Peyer's patch (tissue), 4 donors: Measurements from ENCODE around the gene C1R. TPM values are rescaled to one million over a fixed set of nuclear protein-coding genes. Genes with fewer than 3 reads are reported as not detected.

ENCODE experiments used
- DNase-seq, 3 donors: peaks; one replicate each; pipeline ENCODE4 v3.0.0-alpha.2; 2017 to 2019
- H3K27ac ChIP-seq, 4 donors: fragments of 200-600 bp; sonication (generic); one replicate each; pipeline ENCODE4 v1.5.1; 2016 to 2019
- H3K27me3 ChIP-seq, 2 donors: fragments of 200-600 bp; sonication (generic); one replicate each; pipeline ENCODE4 v1.5.1; 2019
- H3K36me3 ChIP-seq, 3 donors: fragments of 200-600 bp; sonication (generic); one replicate each; pipeline ENCODE4 v1.5.1; 2016 to 2019
- H3K4me1 ChIP-seq, 4 donors: fragments of 200-600 bp; sonication (generic); one replicate each; pipeline ENCODE4 v1.5.1; 2016 to 2019
- H3K4me3 ChIP-seq, 4 donors: fragments of 200-600 bp; sonication (generic); 1 replicate in 3 of 4; 2 replicates in 1 of 4; pipeline ENCODE4 v1.5.1; 2016 to 2019; ENCODE audit warnings: mild to moderate bottlenecking in 1 of 4
- H3K9me3 ChIP-seq, 4 donors: fragments of 200-600 bp; sonication (generic); one replicate each; pipeline ENCODE4 v1.5.1; 2016 to 2019; ENCODE audit warnings: mild to moderate bottlenecking in 1 of 4
- CTCF ChIP-seq, 6 experiments: fragments of 450-650 bp in 4 of 6; fragments of 200-600 bp in 2 of 6; sonication (generic) in 1 of 6; IDR thresholded peaks; one replicate each; pipeline ENCODE4 v1.5.1; 2017 to 2019; ENCODE audit warnings: antibody characterized with exemption in 6 of 6, mild to moderate bottlenecking in 3 of 6, moderate library complexity in 1 of 6
- POLR2A ChIP-seq, 2 donors: fragments of 450-650 bp; IDR thresholded peaks; one replicate each; pipeline ENCODE4 v1.5.1; 2017; ENCODE audit warnings: antibody characterized with exemption in 2 of 2, mild to moderate bottlenecking in 2 of 2, moderate library complexity in 2 of 2
- small RNA-seq, 2 donors: library from RNA; depleted of rRNA; stranded (forward); fragments of <200 nt; gene quantifications; one replicate each; pipeline ENCODE3, GENCODE V24; 2016
- total RNA-seq, 4 donors: library from RNA; depleted of rRNA; stranded (reverse); fragments of >200 nt; gene quantifications; one replicate each; pipeline ENCODE4 v1.1.0, GENCODE V29; 2016

C1R gene
- total RNA-seq, 4 donors from 2014 or later, result 27.5 to 151 (median 125) TPM

DNA sequence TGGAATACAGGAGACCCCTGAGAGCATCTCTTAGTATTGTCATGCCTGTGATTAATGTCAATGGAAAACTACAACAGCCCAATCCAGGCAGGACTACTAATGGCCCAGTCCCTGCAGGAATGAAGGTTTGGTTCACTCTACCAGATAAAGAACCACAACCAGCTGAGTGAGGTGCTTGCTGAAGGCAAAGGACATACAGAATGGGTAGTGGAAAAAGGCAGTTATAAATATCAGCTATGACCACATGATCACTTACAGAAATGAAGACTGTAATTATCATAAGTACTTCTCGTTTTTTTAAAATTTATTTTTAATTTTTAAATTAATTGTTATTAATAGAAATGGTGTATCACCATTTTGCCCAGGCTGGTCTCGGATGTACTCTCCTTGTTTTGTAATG is 56.8 kb downstream of the C1R start:
- Histone ChIP-seq H3K27ac (no peak overlapping the region), H3K4me3 (no peak overlapping the region), H3K36me3 (no peaks in the 10 kb centered on the region), H3K9me3 (no peaks in the 10 kb centered on the region), H3K27me3 (no peaks in the 10 kb centered on the region), H3K4me1 (no peaks in the 10 kb centered on the region)
- no peak for DNase-seq
- TF ChIP-seq CTCF (IDR thresholded peaks at IDR 0.05), result no peak
- no peak for TF ChIP-seq POLR2A (IDR thresholded peaks at IDR 0.05)

GRCh38 chr12:7034464-7034863 is 57.8 kb downstream of the C1R start:
- Histone ChIP-seq H3K27ac (no peak overlapping the region), H3K4me3 (no peak overlapping the region), H3K9me3 (no peaks in the 10 kb centered on the region), H3K27me3 (no peaks in the 10 kb centered on the region), H3K36me3 (no peaks in the 10 kb centered on the region), H3K4me1 (no peaks in the 10 kb centered on the region)
- TF ChIP-seq POLR2A (IDR thresholded peaks at IDR 0.05) (no peak), CTCF (IDR thresholded peaks at IDR 0.05) (no peak)
- no peak for DNase-seq

DNA sequence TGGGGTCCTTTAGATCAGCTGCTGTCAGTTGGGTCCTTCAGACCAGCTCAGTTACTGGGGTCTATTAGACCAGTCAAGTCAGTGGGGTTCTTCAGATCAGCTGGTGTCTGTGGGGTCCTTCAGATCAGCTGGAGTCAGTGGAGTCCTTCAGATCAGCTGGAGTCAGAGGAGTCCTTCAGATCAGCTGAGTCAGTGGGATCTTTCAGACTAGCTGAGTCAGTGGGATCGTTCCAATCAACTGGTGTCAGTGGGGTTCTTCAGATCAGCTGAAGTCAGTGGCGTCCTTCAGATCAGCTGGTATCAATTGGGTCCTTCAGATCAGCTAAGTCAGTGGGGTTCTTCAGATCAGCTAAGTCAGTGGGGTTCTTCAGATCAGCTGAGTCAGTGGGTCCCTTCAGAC is 59.3 kb downstream of the C1R start:
- Histone ChIP-seq H3K4me1 (no peaks in the 10 kb centered on the region), H3K9me3 (no peaks in the 10 kb centered on the region)

GRCh38 chr12:7031306-7031705 is 60.9 kb downstream of the C1R start:
- Histone ChIP-seq H3K9me3 (no peaks in the 10 kb centered on the region), H3K27me3 (no peaks in the 10 kb centered on the region), H3K36me3 (no peaks in the 10 kb centered on the region), H3K4me3 (no peak overlapping the region), H3K27ac (no peak overlapping the region), H3K4me1 (no peaks in the 10 kb centered on the region)
- no peak for TF ChIP-seq CTCF (IDR thresholded peaks at IDR 0.05)
- no peak for DNase-seq

More for the DNA sequence above, 59.3 kb downstream of the C1R start:
- H3K27me3 ChIP-seq, result no peaks in the 10 kb centered on the region
- H3K27ac ChIP-seq, result no peak overlapping the region
- H3K4me3 ChIP-seq, result no peak overlapping the region
- H3K36me3 ChIP-seq, result no peaks in the 10 kb centered on the region
- TF ChIP-seq POLR2A (IDR thresholded peaks at IDR 0.05) (no peak), CTCF (IDR thresholded peaks at IDR 0.05) (no peak)
- DNase-seq, result no peak

Small RNAs within 50 kb of the gene (small RNA-seq; reads per million reads assigned to genes)
- gene AC006512.1 (0 reads per million in 2 donors), gene RNU6-485P (0 reads per million in 2 donors)

Other genes starting within 250 kb of the C1R start
- gene CDCA3, start 241.2 kb downstream of the C1R start, total RNA-seq, result 10 to 100 TPM; 44.2 to 51.2 (median 46.3) TPM
- gene USP5, start 240.3 kb downstream of the C1R start, total RNA-seq, result 10 to 100 TPM; 41.0 to 94.1 (median 47.1) TPM
- gene TPI1, start 224.9 kb downstream of the C1R start, total RNA-seq, result 1,000 to 10,000 TPM in 1 of 4 donors, 100 to 1,000 TPM in 3; 591 to 1,061 (median 658) TPM
- 10 to 100 TPM in 2 of 4 donors, 1 to 10 TPM in 2; 4.1 to 12.3 (median 9.9) TPM for gene SPSB2, start 219.1 kb downstream of the C1R start, total RNA-seq
- gene LRRC23, start 187.6 kb downstream of the C1R start, total RNA-seq, result 10 to 100 TPM in 1 of 4 donors, 1 to 10 TPM in 2, not detected in 1; 1.7 to 35.5 (median 3.0) TPM
- gene ENO2, start 177.9 kb downstream of the C1R start, total RNA-seq, result 10 to 100 TPM in 2 of 4 donors, 1 to 10 TPM in 2; 4.6 to 11.7 (median 8.8) TPM
- 100 to 1,000 TPM in 3 of 4 donors, 10 to 100 TPM in 1; 77.6 to 337 (median 125) TPM for gene ATN1, start 164.5 kb downstream of the C1R start, total RNA-seq
- gene RNU7-1, start 148.6 kb downstream of the C1R start, total RNA-seq, result not detected
- gene C12orf57, start 148.4 kb downstream of the C1R start, total RNA-seq, result 100 to 1,000 TPM; 146 to 339 (median 156) TPM
- gene PTPN6, start 141.1 kb downstream of the C1R start, total RNA-seq, result 100 to 1,000 TPM in 1 of 4 donors, 10 to 100 TPM in 3; 41.6 to 183 (median 44.4) TPM
- 100 to 1,000 TPM; 162 to 219 (median 174) TPM for gene PHB2, start 121.8 kb downstream of the C1R start, total RNA-seq
- 10 to 100 TPM in 3 of 4 donors, 1 to 10 TPM in 1; 9.1 to 24.8 (median 18.3) TPM for gene EMG1, start 121.5 kb downstream of the C1R start, total RNA-seq
- gene LPCAT3, start 74.0 kb downstream of the C1R start, total RNA-seq, result 100 to 1,000 TPM in 3 of 4 donors, 10 to 100 TPM in 1; 18.2 to 230 (median 179) TPM
- gene C1S, start 31.7 kb downstream of the C1R start, total RNA-seq, result 100 to 1,000 TPM in 2 of 4 donors, 10 to 100 TPM in 2; 55.9 to 187 (median 108) TPM
- 10 to 100 TPM; 44.6 to 87.7 (median 51.5) TPM for gene C1RL, start 16.8 kb upstream of the C1R start, total RNA-seq
- 10 to 100 TPM in 1 of 4 donors, 1 to 10 TPM in 2, not detected in 1; 3.7 to 64.4 (median 4.3) TPM for gene RBP5, start 36.4 kb upstream of the C1R start, total RNA-seq
- 100 to 1,000 TPM in 1 of 4 donors, 10 to 100 TPM in 3; 35.0 to 120 (median 57.3) TPM for gene CLSTN3, start 37.9 kb upstream of the C1R start, total RNA-seq
- gene PEX5, start 97.2 kb upstream of the C1R start, total RNA-seq, result 10 to 100 TPM; 26.1 to 47.0 (median 37.7) TPM
- gene ACSM4, start 211.6 kb upstream of the C1R start, total RNA-seq, result not detected